ENCODE measurements around the gene PECR. TPM values are rescaled to one million over a fixed set of nuclear protein-coding genes. Genes with fewer than 3 reads are reported as not detected.

PECR gene
- total and polyA plus RNA-seq, 10 of the 15 experiments (the other 5 are each of a cell fraction or from before 2014, with no cell fraction given): 7.6 to 37.4 (median 25.7) TPM

GRCh38 chr2:216086207-216086893, 4.7 kb upstream of the PECR start:
- ChIA-PET CTCF (interaction anchor here (0.9 to 1.6 kb wide), 2 partner anchors 24 to 54 kb away, joined by 3 to 9 read pairs; no protein-coding TSS in a partner anchor), RAD21 (ENCODE audit: unreplicated experiment) (interaction anchor here (1.0 to 1.9 kb wide), 3 partner anchors 23 to 53 kb away, joined by 3 to 6 read pairs (median 5); partner anchors contain the start of gene XRCC5), POLR2A (interaction anchor here (0.6 to 6.2 kb wide), 2 partner anchors 22 to 109 kb away, joined by 3 to 42 read pairs; partner anchors contain the start of gene XRCC5), SMC1A (ENCODE audit: uncharacterized antibody, unreplicated experiment) (interaction anchor here (0.7 to 2.0 kb wide), 7 partner anchors 23 to 312 kb away, joined by 3 to 6 read pairs (median 3); partner anchors contain the start of gene XRCC5)
- Histone ChIP-seq H3K36me3 (ENCODE audit: control insufficient read depth in 2 of 2, insufficient read depth in 2 of 2, low read length in 1 of 2) (no peaks in the 10 kb centered on the region), H3K4me1 (ENCODE audit: control insufficient read depth, insufficient read depth, low read length) (peaks cover 24% of the 10 kb centered on the region), H4K20me1 (ENCODE audit: control insufficient read depth, insufficient read depth) (no peaks in the 10 kb centered on the region), H3K9ac (ENCODE audit: control insufficient read depth, insufficient read depth, low read length) (no peak overlapping the region), H2AFZ (ENCODE audit: control insufficient read depth, low read depth, low read length) (no peak overlapping the region), H3K27ac (ENCODE audit: control insufficient read depth, insufficient read depth) (no peak overlapping the region), H3K27me3 (replicated peaks in 1 of 2; ENCODE audit: control insufficient read depth in 2 of 2, insufficient read depth in 2 of 2, low read length in 1 of 2) (no peaks in the 10 kb centered on the region), H3K9me3 (replicated peaks; ENCODE audit: control insufficient read depth, insufficient read depth, low read length) (no peaks in the 10 kb centered on the region; the same call in 2 of the 3 replicates), H3K4me3 (no peak overlapping the region), H3K4me2 (ENCODE audit: control insufficient read depth, insufficient read depth) (no peak overlapping the region; the same call in 1 of the 2 replicates), H3K79me2 (ENCODE audit: control insufficient read depth, insufficient read depth, low read length) (peaks cover under 1% of the 10 kb centered on the region; the same call in 1 of the 2 replicates)
- FAIRE-seq: no peak
- in situ Hi-C loops (cut with MboI) (no loop called here), intact Hi-C loops (cut with micrococcal nuclease; ENCODE audit: unreplicated experiment) (no loop called here)
- no TSS peak for BruUV-seq (replicated peaks)
- ATAC-seq: peak; percentile 13; the same call in 1 of the 3 replicates
- TF ChIP-seq ZNF622 (IDR thresholded peaks at IDR 0.05): no peak
- peak; percentile 62; the same call in 1 of the 2 replicates for TF ChIP-seq CREB1 (IDR thresholded peaks at IDR 0.05; ENCODE audit: low read depth)
- TF ChIP-seq RELB (IDR thresholded peaks at IDR 0.05; ENCODE audit: low read depth): no peak
- peak; percentile 51; the same call in 1 of the 2 replicates for TF ChIP-seq RUNX3 (IDR thresholded peaks at IDR 0.05; ENCODE audit: low read length)
- WGBS (ENCODE audit: insufficient coverage, insufficient replicate concordance, low lambda C conversion rate, missing lambda C conversion rate): 72% methylated on average over 2 of the region's 2 CpGs
- no peak for DNase-seq (ENCODE audit: low read depth, low spot score)

Data from GM12878 (cell line).